ENCODE measurements around the gene SCUBE1. TPM values are rescaled to one million over a fixed set of nuclear protein-coding genes. Genes with fewer than 3 reads are reported as not detected.

SCUBE1 gene
- total and polyA plus RNA-seq, 8 donors = 0.31 to 8.0 (median 1.8) TPM

DNA sequence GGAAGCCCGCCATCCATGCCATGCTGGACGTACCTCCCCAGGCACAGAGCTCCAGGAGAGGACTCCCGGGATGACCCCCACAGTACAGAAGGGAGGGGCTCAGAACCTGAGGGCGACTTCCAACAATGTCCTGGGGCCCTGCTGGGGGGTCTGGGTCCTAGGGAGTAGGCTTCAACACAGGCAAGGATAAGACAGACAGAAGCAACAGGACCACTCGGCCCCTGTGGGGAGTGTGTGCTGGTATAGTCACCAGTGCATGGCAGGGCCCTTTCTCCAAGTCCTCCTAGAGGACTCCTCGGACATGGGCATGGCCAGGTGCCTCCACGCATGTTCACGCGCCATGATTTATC is 173.1 kb downstream of the SCUBE1 start:
- Histone ChIP-seq H3K4me1 (peaks cover 0 to 49% (median 27%) of the 10 kb centered on the region in 4 donors), H3K9me3 (no peaks in the 10 kb centered on the region), H3K27me3 (no peaks in the 10 kb centered on the region), H3K4me3 (no peak overlapping the region), H3K27ac (no peak overlapping the region), H3K36me3 (peaks cover 39 to 91% (median 78%) of the 10 kb centered on the region in 4 donors)
- intact Hi-C loops (cut with DNase I; ENCODE audit: low total_unique reads) = no loop called here
- TF ChIP-seq POLR2A (IDR thresholded peaks at IDR 0.05) (no peak), POLR2AphosphoS5 (IDR thresholded peaks at IDR 0.05) (no peak), EP300 (IDR thresholded peaks at IDR 0.05) (no peak)
- DNase-seq = no peak
- WGBS, 5 donors = 88 to 93% (median 91%) methylated on average over 8 to 9 of the region's 9 CpGs

DNA sequence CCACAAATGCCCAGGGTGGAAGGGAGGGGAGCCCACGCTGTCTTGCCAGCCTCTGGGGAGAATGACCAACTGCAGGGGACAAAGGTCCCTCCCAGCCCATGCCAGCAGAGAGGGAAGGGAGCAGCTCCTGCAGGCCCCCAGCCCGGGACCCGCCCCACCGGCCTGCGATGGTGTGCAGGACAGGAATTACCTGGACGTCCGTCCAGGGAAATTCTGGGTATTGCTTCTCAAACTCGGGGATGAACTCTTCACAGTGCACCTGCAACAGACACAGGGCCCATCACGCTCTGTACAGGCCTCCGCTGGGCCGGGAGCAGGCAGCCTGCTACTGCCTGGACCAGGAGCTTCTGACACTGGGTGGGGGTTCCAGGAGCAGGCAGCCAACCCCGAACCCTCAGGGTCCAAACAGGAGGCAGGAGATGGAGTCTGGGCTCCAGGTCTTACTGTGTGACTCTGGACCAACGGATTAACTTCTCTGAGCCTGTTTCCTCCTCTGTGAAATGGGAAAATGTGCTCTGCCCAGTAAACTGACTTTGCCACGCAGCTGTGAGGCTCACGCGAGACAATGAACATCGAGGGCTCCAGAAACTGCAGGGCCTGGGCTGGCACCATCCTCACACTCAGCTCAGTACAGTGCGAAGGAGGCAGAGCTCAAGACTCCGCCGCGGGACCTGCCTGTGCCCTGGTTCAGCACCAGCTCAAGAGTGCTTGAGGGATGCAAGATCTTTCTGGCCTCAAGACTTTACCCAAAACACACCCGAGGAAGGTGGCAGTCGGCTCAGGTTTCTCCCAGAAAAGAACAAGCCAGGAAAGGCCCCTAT is 173.7 kb downstream of the SCUBE1 start:
- 77 to 86% (median 80%) methylated on average over 16 to 23 of the region's 23 CpGs for WGBS, 5 donors
- no peak for TF ChIP-seq EP300 (IDR thresholded peaks at IDR 0.05)
- no peak for TF ChIP-seq POLR2AphosphoS5 (IDR thresholded peaks at IDR 0.05)
- TF ChIP-seq, protein P1, sequence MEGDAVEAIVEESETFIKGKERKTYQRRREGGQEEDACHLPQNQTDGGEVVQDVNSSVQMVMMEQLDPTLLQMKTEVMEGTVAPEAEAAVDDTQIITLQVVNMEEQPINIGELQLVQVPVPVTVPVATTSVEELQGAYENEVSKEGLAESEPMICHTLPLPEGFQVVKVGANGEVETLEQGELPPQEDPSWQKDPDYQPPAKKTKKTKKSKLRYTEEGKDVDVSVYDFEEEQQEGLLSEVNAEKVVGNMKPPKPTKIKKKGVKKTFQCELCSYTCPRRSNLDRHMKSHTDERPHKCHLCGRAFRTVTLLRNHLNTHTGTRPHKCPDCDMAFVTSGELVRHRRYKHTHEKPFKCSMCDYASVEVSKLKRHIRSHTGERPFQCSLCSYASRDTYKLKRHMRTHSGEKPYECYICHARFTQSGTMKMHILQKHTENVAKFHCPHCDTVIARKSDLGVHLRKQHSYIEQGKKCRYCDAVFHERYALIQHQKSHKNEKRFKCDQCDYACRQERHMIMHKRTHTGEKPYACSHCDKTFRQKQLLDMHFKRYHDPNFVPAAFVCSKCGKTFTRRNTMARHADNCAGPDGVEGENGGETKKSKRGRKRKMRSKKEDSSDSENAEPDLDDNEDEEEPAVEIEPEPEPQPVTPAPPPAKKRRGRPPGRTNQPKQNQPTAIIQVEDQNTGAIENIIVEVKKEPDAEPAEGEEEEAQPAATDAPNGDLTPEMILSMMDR (IDR thresholded peaks at IDR 0.05) = no peak
- TF ChIP-seq POLR2A (IDR thresholded peaks at IDR 0.05) = no peak
- H3K9me3 ChIP-seq = no peaks in the 10 kb centered on the region
- peaks cover 36 to 85% (median 72%) of the 10 kb centered on the region in 4 donors for H3K36me3 ChIP-seq
- DNase-seq = no peak
- peak overlapping the region in 1 of 5 donors; percentile 1 for H3K27ac ChIP-seq
- H3K4me1 ChIP-seq = peaks cover 0 to 54% (median 26%) of the 10 kb centered on the region in 4 donors
- no peaks in the 10 kb centered on the region for H3K27me3 ChIP-seq
- H3K4me3 ChIP-seq = no peak overlapping the region
- intact Hi-C loops (cut with DNase I; ENCODE audit: low total_unique reads) = no loop called here

DNA sequence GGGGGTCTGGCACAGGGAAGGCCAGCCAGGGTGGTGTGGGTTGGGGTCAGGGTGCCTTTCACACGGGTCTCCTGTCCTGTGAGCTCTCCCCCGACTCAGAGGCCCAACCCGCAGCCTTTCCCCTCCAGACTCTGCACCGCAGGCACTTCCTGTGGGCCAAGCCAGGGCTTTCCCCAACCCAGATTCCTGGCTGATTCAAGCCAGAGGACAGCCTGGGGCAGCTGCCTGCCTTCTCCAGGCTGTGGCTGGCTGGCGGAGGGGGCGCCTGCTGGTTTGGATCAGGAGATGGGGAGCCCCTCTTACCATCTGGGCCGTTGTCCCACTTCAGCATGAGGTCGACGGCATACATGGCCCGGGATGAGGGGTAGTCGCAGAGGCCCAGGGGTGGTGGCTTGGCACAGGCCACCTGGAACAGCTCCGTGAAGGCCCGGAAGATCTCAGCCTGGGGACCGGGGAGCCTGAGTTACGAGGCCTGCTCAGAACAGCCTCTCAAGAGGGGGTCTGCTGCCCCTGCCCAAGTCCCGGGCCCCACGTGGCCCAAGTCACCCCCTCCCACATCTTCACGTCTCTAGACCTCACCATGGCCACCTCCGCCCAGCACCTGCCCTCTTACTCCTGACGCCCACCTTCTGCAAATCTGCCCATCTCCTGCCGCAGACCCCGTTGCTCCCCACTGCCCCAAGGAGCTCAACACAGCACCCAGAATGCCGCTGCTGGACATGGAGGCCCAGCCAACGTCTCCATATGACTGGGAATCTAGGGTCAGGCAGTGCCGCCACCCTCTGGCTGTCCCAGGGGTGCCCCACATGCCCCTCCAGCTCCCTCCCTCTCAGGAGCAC is 174.5 kb downstream of the SCUBE1 start:
- no peaks in the 10 kb centered on the region for H3K9me3 ChIP-seq
- peaks cover 28 to 76% (median 64%) of the 10 kb centered on the region in 4 donors for H3K36me3 ChIP-seq
- no peaks in the 10 kb centered on the region for H3K27me3 ChIP-seq
- no peak for TF ChIP-seq EP300 (IDR thresholded peaks at IDR 0.05)
- TF ChIP-seq POLR2AphosphoS5 (IDR thresholded peaks at IDR 0.05) = no peak
- TF ChIP-seq, protein P1 (IDR thresholded peaks at IDR 0.05) = no peak
- no peak overlapping the region for H3K4me3 ChIP-seq
- H3K27ac ChIP-seq = peak overlapping the region in 3 of 5 donors; percentile 1 to 30 (median 3)
- 62 to 81% (median 74%) methylated on average over 25 of the region's 25 CpGs for WGBS, 5 donors
- DNase-seq = no peak
- intact Hi-C loops (cut with DNase I; ENCODE audit: low total_unique reads) = no loop called here
- H3K4me1 ChIP-seq = peaks cover 6 to 63% (median 34%) of the 10 kb centered on the region in 4 donors

DNA sequence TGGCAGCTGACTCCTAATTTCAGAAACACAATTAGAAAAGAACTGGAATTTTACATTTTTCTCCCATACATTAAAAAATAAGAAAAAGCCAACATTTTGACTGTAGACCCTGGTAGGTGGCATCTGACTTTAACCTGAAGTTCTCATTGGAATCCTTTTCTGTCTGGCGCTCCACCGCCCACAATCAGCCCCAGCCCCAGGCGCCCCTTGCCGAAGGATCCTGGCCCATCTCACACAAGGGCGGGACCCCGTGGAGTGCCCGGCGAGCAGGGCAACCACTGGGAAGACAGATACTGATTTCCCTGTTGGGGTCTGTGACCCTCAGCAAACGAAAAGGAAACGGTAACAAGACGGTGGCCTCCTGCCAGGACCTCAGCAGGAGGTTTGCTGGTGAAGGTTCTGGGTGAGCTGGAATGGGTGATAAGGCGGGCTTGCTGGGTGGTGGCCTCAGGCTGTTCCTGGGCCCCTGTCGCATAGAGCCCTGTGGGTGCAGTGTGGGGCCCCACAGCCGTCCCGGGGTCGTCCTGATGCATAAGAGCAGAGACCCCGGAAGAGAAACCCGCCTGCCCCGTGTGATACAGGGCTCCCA is 176.1 kb downstream of the SCUBE1 start:
- DNase-seq = peak in 1 of 2 donors; percentile 47
- Histone ChIP-seq H3K4me3 (no peak overlapping the region), H3K9me3 (no peaks in the 10 kb centered on the region), H3K27me3 (no peaks in the 10 kb centered on the region), H3K36me3 (peaks cover 22 to 75% (median 60%) of the 10 kb centered on the region in 4 donors), H3K27ac (peak overlapping the region in 2 of 5 donors; percentile 3 to 32), H3K4me1 (peaks cover 17 to 76% (median 49%) of the 10 kb centered on the region in 4 donors)
- WGBS, 5 donors = 49 to 74% (median 69%) methylated on average over 11 to 19 of the region's 19 CpGs
- TF ChIP-seq, protein P1 (IDR thresholded peaks at IDR 0.05) = no peak
- TF ChIP-seq POLR2A (IDR thresholded peaks at IDR 0.05) (no peak), POLR2AphosphoS5 (IDR thresholded peaks at IDR 0.05) (no peak), EP300 (IDR thresholded peaks at IDR 0.05) (no peak)
- intact Hi-C loops (cut with DNase I; ENCODE audit: low total_unique reads) = no loop called here
